IPS-NIHi7 (cell line): ENCODE results near the gene DEPP1.
A peak's percentile ranks its signal among the peaks of the same experiment; 100 is the strongest.

Source experiments
- DNase-seq: peaks from one replicate; pipeline ENCODE4 v3.0.0; 2012; ENCODE audit warnings: mixed read lengths; ENCODE audit errors: extremely low spot score

The DEPP1 gene

DNA sequence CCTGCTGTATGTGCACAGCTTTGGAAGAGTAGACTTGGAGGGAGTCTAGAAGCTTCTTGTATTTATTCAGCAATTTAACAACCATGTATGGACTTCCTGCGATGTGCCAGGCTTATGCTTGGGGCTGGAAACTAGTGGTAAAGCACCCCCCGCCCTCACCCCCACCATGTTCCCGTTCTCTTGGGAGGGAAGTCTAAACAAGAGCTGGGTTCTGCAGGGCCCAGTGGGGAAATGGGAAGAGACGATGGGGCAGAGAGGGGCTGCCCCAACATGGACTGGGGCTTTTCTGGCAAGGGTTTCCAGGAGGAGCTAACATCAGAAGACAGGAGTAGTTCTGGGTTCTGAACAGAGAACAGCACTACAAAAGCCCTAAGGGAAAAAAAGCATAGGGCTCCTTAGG lies 11.0 kb downstream of the DEPP1 start:
- DNase-seq, result no peak

DNA sequence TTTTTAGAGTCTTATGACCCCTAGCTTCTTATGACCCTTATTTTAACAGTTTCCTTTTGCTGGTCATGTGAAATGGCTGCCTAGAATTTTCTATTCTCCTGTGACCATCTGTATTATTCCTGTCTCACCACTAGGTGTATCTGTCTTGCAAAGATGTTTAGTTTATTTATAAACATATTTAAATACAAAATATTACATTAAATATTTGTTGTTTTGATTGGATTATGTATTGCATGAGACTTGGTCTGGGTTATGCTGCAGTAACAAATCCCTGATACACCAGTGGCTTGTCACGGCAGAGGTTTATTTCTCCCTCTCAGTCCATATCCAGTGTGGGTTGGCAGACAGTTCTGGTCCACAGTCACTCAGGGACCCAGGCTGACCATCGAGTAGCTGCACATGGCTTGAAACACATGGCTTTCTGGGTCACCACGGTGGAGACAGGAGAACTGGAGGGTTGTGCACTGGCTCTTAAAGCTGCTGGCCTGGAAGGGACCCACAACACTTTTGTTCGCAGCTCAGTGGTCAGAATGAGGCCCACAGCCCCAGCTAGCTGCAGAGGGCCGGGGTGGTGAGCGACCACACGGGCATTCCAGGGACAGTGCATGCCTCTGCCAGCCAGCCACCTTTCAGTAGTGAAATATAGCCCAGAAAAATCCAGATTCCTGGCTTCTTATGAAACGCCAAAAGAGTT lies 11.6 kb downstream of the DEPP1 start:
- DNase-seq, result no peak

DNA sequence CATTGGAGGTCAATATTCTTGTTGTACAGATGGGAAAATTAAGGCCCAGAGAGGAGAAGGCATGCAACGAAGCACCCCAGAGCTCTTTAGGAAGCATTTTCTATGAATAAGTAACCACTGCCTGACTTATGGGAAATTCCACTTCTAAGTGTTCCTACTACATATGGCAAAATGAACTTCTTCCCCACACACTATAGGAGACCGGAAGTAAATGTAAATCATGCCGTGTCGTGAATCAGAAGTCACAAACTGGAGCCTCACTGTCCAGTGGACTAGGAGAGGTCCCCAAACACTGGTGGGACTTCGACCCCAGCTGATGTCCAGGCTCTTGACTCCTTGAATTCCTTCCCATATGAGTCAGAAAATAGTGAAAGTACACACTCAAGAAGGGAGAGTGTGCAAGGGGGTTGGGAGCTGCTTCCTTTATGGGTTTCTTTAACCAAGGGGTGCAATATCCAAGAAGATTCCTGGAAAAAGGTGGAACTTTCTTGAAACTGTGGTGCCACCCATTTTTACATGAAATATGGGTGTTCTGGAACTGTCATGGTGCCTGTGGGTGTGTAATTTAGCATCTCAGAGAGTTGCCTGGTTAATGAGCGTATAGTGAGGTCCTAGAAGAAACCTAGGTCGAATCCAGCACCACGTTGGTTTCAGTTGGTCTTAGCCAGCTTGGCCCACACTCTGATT lies 12.3 kb downstream of the DEPP1 start:
- no peak for DNase-seq

DNA sequence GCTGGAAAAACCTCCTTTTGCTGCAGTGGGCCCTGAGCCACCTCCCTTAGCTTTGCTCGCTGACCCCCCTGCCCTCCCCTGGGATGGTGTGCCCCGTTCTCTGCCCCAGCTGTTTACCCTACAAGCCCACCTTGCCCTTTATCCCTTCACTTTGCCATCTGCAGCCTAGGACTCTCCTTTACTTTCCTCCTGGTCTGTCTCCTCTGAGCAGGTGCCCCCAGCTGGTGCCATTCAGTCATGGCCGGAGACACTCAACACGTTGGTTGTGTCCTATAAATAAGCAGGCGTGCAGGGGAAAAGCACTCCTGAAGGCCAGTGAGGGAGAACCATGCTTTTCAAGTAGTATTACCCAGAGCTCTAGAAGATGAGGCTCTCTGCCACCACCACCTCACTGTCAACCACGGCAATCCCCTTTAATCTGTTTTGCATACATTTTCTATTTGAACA lies 12.9 kb downstream of the DEPP1 start:
- no peak for DNase-seq

DNA sequence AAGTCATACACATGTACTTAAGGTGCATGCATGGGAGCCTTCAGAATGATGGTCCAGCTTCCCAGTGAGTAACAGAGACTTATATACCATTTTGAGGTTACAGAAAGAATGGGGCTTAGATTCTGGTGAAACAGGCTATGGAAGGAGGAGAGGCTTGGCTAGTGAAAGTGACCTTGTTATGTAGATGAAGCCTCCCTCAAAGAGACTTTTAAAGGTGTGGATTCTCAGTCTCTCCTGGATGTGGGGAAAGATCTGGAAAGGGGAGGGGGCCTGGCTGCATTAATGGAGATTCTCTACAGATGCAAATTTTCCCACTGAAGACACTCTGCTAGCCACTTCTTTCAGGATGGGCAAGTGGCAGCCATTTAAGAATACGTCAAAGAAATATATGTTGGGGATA lies 13.5 kb downstream of the DEPP1 start:
- no peak for DNase-seq

DNA sequence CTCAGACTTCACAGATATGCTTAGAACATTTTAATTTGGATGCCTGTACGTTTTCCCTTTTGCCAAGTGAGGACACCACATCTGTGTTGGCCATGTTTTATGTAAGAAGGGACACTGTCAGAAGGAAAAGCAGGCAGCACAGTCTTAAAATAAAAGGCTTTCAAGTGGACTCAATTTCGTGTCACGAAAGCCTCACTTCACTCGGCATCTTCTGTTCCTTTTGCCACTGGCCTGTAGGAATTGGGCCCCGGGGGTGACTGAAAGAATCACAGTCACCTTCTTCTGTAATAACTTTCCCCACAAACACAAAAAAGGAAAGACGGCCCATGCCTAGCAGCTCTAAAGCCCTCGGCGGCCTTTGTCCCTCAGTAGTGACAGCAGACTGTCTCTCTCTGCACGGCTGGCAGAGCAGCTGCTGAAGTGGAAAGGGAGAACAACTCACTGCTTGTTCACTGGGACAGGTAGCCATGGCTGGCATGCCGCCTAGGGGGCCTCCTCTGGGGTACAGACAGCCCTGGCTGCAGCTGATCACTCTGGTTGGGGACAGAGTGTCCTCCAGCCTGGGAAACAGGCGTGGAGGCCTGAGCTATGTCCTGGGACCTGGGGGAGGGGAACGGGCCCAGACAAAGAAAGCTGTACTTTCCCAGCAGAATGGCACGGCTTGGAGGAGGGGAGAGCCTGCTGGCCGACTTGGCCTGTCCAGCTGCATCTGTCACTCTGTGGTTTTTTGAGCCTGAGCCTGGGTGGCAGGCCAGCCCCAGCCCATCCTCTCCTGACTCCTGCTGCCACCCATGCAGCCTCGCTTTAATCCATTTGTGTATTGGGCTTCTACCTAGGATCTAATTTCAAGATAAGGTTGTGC lies 14.6 kb downstream of the DEPP1 start:
- no peak for DNase-seq

DNA sequence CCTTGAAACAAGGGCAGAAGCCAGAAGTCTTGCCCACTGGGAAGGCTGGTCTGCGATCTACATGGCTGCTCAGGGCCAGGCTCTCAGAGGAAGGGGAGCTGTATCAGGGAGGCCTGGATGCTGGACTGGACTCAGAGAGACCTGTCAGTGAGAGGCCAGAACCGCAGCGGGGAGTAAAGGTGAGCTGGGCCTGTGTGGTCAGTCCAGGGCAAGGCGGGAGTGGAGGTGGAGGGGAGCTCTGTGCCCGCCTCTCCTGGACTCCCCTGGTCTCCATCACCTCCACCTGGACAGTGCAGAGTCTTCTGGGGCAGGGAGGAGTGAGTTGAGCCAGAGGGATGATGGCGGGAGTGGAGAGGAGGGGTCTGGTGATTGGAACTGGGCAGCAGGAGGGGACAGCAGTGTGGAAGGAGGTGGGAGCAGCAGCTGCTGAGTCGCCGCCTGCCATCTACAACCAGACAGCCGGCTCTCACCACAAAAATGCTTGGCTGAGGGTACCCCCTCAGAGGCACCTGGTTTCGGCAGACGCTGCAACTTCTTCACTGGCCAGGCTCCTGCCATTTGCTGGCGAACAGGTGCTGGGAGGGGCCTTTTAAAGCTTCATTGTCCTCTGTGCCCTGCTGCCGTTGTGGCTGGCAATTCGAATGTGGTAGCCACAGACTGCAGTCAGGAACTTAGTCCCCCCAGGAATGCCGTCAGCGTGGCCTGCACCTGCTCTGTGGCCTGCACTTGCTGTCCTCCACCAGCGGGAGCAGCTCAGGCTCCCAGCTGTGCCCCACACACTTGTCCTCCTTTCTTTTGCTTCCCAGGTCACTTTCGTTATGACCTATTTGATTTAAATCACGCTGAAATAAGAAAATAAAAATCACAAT lies 15.5 kb downstream of the DEPP1 start:
- DNase-seq, result no peak

DNA sequence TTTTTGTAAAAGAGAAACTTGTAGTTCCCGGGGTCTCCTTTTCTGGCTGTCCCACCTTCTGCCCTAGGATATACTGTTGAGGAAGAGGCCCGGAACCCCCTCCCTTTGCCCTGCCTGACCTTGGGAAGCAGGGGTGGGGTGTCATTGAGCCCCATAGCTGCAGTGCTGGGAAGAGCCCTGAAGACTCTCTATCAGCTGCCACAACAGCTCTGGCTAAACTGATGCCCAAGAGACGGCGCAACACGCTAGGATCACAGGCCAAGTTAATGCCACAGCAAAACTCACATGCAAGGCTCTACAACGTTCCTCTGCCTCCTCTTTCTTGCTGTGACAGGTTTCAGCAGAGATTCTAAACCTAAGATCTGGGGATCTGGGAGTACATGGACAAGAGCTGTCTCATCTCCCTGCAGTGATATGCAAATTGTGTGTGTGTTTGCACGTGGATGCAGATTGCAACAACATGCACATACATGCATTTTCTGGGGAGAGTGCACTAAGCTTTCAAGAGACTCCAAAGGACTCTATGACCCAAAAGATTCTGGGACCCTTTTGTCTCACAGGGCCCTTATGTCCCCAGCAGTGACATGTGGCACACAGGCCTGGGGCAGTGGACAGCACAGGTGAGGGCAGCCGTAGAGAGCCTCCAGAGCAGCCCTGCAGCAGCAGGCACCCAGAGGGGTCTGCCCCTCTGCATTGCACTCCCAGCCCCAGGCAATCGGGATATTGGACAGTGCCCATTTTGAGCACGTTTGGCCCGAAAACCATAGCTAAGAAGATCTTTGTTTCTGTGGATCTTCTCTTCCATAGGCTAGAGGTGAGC lies 16.5 kb downstream of the DEPP1 start:
- no peak for DNase-seq

DNA sequence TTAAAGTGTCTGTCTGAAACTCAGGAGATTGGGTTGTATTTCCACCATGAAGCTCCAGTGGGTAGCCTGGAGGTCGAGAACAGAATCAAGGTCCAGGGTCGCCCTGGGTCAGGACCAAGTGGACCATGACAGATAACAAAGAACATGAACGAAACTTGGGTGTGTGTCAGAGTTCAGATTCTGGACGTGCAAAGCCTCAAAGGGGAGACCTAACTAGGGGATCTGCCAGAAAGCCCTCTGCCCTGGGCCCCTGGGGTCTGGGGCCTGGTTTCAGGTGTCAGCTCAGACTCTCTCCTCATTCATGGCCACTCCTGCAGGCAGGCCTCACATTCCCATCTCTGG lies 17.4 kb downstream of the DEPP1 start:
- DNase-seq, result no peak

DNA sequence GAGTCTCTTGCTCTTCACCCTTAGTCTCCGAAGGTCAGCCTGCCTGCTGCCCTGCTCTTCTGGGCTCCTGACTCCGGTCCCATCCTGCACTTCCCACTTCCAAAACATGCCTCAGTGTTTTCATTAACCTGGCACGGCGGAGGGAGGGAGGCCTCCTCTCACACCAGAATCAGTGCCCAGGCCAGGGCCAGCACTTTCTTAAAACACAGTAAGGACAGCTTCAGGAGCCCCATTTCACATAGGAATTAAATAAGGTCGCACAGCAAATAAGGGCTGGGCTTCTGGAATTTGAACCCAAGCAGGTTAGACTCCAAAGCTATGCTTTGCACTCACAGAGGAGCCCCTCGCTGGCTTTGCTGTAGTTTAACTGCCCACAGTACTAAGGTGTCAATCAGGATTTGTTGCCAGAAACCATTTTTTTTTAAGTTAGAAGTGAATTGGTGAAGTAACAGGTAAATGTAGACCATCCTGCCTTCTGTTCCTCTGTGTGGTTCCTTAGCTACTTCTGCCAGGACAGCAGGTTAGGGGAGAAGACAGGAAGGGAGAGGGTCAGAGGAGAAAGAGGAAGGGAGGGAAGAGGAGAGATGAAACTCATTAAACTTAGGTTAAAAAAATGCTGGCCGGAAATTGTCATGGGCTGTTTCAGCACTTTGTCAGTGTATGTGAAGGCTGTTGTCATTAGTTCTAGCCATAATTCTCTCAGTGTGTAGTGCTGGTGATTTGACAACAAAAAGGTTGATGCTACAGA lies 18.0 kb downstream of the DEPP1 start:
- no peak for DNase-seq

DNA sequence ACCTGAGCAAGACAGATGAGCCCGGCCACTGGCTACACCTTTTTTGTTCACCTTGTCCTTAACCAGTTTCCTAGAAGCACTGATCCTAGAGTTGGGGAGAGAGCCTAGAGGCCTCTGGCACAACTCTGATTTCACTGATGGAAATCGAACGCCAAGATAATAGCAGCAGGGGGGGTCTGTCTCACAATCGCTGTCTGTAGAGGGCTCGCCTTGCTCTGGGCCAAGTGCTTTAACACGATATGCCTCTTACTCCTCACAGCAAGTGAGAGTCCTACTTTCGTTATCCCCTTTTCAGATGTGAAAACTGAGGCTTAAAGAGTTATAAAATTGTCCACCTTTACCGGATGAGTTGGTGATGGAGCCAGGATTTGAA lies 18.5 kb downstream of the DEPP1 start:
- DNase-seq, result no peak

DNA sequence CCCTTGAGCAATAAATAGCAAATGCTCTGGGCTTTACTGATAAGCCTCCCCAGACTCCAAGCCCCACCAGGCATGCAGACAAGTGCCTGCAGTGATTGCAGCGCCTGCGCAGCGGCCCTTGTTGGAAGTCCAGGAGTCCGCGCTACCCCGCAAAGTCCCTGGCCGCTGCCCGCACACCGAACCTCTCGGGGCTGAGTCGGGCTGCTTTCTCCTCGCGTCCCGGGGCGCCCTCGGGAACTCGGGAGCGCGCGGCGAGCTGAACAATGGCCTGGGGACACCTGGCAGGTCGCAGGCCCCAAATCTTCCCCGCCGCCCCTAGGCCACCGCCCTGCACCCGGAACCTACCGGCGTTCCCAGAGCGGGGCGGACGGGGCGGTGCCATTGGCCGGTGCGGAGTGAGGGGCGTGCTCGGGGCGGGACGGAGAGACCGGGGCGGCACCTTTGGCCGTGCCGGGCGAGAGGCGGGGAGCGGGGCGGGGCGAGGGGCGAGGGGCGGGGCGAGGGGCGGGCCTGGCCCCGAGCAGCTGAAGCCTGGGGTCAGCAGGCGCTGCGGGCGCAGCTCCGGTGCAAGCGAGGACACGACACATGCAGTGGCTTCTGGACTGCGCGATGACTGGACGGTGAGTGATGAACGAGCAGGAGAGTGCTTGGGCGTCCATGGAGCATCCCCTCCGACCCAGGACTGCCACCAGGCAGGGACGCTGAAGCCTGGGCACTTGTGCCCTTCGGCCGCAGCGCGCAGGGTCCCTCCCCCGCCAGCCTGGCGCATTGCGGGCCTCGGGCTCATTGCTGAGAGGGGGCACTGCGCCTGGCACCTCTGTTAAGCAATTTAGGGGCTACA lies 19.1 kb downstream of the DEPP1 start, which contains the start of gene RASSF4:
RASSF4 (plus strand) TSS at position 556 of the 841 bp plus-strand sequence. CDS start 10,401 bp downstream, outside the sequence.
- DNase-seq, result peak; percentile 98

DNA sequence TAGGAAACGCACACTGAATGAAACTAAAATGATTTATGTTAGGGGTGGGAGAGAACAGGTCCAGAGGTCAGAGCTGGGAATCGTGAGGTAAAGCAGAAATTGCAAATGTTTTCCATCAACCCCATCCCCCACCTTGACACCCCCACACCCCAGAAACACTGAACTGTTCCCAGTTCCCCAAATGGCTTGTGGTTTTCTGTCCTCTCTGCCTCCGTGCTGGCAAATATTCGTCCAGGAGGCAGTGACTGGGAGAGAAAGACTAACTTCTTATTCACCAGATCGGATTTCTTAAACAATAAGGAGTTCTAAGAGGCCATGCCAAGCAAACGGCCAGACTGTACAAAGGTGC lies 19.7 kb downstream of the DEPP1 start:
- DNase-seq, result no peak

DNA sequence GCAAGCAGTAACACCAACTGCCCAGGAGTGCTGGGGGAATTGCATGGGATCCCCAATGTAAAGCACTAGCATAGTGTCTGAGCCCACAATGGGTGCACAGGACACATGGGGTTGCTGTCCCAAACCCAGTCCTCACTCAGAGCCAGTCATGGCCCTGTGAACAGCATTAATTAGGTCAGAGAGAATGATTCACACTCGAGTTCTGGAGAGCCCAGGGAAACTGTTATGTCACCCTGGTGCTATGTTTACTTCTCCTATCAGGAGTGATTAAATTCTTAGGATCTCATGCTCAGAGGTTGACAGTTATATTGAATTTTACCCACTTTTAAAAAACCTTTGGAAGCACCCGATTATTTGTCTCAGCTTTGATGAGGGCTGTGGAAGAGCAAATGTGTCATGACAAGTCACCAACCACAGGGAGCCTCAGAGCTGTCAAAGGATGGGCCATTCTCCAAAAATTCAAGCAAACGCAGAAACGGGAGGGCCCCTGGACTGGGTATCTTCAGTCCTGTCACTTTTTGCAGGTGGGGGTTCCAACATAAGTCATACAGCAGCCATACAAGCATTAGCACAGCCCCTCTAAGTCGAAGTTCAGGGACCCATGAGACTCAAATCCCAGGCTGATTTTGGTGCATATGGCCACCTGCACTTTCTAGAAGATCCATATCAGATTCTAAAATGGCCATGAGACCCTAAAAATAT lies 20.3 kb downstream of the DEPP1 start:
- no peak for DNase-seq

DNA sequence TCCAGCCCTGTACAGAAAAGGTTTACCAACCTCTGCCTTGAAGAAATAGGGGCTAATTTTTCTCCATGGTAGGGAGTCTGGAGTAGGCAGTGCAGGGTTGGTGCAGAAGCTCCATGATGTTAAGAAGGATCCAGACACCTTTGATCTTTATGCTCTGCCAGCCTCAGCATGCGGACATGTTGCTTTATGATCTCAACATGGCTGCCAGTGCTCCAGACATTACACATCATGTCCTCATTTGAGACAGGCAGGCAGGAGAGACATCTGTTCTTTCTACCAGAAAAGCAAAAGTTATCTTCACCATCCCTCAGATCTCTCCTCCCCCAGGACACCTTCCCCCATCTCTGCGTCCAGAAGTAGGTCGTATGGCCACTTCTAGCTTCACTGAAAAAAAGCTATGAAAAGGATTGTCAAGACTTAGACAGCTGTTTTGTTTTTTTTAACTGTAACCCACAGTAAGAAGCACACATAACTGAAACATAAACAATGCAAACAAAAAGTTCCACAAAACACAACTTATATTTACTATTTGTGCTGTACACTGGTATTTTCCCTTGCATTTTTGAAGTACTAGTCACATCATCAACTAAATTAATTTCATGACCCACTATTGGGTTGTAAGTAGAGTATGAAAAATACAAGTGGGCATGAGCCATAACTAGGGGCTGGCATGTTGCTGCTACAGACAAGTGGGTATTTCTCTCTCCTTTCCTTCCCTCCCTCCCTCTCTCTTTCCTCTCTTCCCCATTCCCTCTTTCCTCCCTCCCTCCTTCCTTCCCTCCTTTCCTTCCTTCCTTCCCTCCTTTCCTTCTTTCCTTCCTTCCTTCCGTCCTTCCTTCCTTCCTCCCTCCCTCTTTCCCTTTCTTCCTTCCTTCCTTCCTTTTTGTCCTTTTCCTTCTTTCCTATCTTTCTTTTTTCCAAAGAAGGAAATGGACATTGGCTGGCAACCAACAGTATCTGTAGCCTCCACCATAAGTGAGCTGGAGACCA lies 21.6 kb downstream of the DEPP1 start:
- no peak for DNase-seq

DNA sequence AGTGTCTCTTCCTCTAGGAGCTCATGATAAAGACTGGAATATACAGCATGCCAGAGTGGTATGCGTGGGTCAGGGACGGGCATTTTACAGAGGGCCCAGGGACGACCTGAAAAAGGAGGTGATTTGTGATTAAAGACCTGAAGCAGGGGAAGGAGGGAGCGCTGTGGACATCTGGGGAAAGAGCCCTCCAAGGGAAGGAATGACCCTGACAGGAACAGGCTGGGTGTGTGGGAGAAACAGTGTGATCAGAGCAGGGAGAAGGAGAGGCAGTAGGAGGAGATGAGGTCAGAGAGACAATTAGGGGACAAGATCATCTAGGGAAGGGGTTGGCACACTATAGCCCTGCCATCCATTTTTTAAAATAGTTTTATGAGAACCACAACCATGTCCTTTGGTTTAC lies 22.4 kb downstream of the DEPP1 start:
- no peak for DNase-seq

DNA sequence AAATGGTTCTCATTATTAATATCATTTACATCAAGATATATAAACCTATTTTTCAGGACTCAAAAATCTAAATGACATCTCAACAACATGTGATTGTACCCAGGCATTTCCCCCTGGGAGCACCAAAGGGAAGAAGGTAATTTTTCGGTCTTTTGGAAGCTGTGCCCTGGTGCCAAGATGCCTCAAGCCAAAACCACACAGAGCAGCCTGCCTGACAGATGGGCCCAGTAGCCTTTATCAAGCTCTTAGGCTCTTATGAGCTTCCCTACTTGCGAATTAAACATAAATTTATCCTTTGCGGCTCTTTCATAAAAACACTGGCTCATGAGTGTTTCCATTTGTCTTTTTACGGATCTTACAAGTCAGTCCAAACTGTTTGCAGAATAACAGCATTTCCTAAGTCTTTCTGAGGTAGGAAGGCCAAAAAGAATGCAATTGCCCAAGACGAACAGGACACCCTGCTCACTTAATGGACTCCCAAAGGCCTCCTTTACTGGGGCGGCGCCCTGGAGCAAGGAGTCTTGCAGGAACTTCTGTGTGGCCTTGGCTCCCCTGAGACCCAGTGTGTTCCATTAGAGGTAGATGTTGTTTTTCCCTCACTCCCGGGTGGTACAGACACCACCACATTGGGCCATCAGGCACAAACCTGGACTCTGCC lies 23.1 kb downstream of the DEPP1 start:
- DNase-seq, result no peak
